CD4-positive, alpha-beta memory T cell (primary cell): ENCODE results near the gene DMC1. TPM values are rescaled to one million over a fixed set of nuclear protein-coding genes. Genes with fewer than 3 reads are reported as not detected.

ENCODE experiments used
- CTCF ChIA-PET: fragments of 350-600 bp; sonication (Branson Sonifier 250); formaldehyde crosslinking; loops from one replicate; lab custom pipeline; 2021; ENCODE audit warnings: inconsistent platforms; ENCODE audit not compliant: partially characterized antibody; lab: Charles Lee
- POLR2A ChIA-PET: fragments of 350-600 bp; sonication (Branson Sonifier 250); formaldehyde crosslinking; loops from one replicate; lab custom pipeline; 2021; ENCODE audit not compliant: partially characterized antibody; lab: Charles Lee
- DNase-seq, 5 donors: peaks; one replicate each; pipeline versions ENCODE4 v3.0.0 to v3.0.0-alpha.2; 2020 to 2022; ENCODE audit warnings: mixed read lengths in 1 of 5
- H3K27ac ChIP-seq: one replicate; pipeline ENCODE4 v1.7.0; 2013; ENCODE audit warnings: low read depth, low read length
- H3K27me3 ChIP-seq: 2 replicates; pipeline ENCODE4 v1.7.0; 2013; ENCODE audit warnings: mild to moderate bottlenecking, low read length, moderate library complexity; ENCODE audit not compliant: insufficient read depth
- H3K36me3 ChIP-seq: 2 replicates; pipeline ENCODE4 v1.7.0; 2013; ENCODE audit warnings: mild to moderate bottlenecking, low read length, moderate library complexity; ENCODE audit not compliant: insufficient read depth
- H3K4me1 ChIP-seq: 2 replicates; pipeline ENCODE4 v1.7.0; 2013; ENCODE audit warnings: mild to moderate bottlenecking, low read length, moderate library complexity; ENCODE audit not compliant: insufficient read depth
- H3K4me3 ChIP-seq, 2 donors: one replicate each; pipeline ENCODE4 v1.7.0; 2013; ENCODE audit warnings: low read length in 2 of 2, mild to moderate bottlenecking in 1 of 2
- H3K9me3 ChIP-seq, 2 donors: one replicate each; pipeline ENCODE4 v1.7.0; 2013; ENCODE audit warnings: low read length in 2 of 2, control low read depth in 1 of 2; ENCODE audit not compliant: control insufficient read depth in 1 of 2
- H3K27ac Mint-ChIP-seq, 7 donors: one replicate each; pipeline ENCODE4 v1.8.0; 2020 to 2021; ENCODE audit warnings: mixed read lengths in 7 of 7, mild to moderate bottlenecking in 6 of 7, inconsistent platforms in 3 of 7, moderate library complexity in 3 of 7
- H3K27me3 Mint-ChIP-seq, 2 donors: one replicate each; pipeline ENCODE4 v1.8.0; 2020 to 2021; ENCODE audit warnings: mixed read lengths in 2 of 2
- H3K36me3 Mint-ChIP-seq, 2 donors: one replicate each; pipeline ENCODE4 v1.8.0; 2020 to 2021; ENCODE audit warnings: mixed read lengths in 2 of 2, inconsistent platforms in 1 of 2, mild to moderate bottlenecking in 1 of 2
- H3K4me1 Mint-ChIP-seq, 4 donors: one replicate each; pipeline ENCODE4 v1.8.0; 2020 to 2021; ENCODE audit warnings: mixed read lengths in 4 of 4, mild to moderate bottlenecking in 1 of 4
- H3K4me3 Mint-ChIP-seq, 8 donors: one replicate each; pipeline ENCODE4 v1.8.0; 2020 to 2021; ENCODE audit warnings: mixed read lengths in 8 of 8, mild to moderate bottlenecking in 7 of 8, moderate library complexity in 6 of 8, inconsistent platforms in 3 of 8
- H3K9me3 Mint-ChIP-seq, 8 donors: one replicate each; pipeline ENCODE4 v1.8.0; 2020 to 2021; ENCODE audit warnings: mixed read lengths in 8 of 8, mild to moderate bottlenecking in 5 of 8, inconsistent platforms in 3 of 8, moderate library complexity in 1 of 8
- intact Hi-C: fragments of 100-400 bp; cut with micrococcal nuclease; formaldehyde crosslinking; loops from one replicate; pipeline ENCODE4 v1.15.1; 2023
- polyA plus RNA-seq, 2 donors: library from polyadenylated mRNA; unstranded; fragments of 300-500 nt; fragmentation: Illumina TruSeq; gene quantifications; one replicate each; pipeline ENCODE4 v1.2.3, GENCODE V29; 2021
- total RNA-seq, 2 experiments: library from RNA; stranded (reverse); gene quantifications; one replicate each; pipeline ENCODE4 v1.2.3, GENCODE V29; 2021

The DMC1 gene
- total and polyA plus RNA-seq, 4 experiments from 2014 or later, result 0.29 to 1.1 TPM; not detected in 2

- H3K27me3 Mint-ChIP-seq, result no peaks in the 10 kb centered on the region
- POLR2A ChIA-PET, result interaction anchor here (0.8 kb wide), 2 partner anchors 20 to 29 kb away, joined by 3 read pairs; no protein-coding TSS in a partner anchor
- H3K27ac ChIP-seq, result no peak overlapping the region
Observed at GRCh38 chr22:38531251-38531938, 38.6 kb downstream of the DMC1 start.

GRCh38 chr22:38524429-38524828, 45.6 kb downstream of the DMC1 start:
- intact Hi-C loops, result no loop called here
- Histone ChIP-seq H3K4me1 (no peaks in the 10 kb centered on the region), H3K9me3 (no peaks in the 10 kb centered on the region), H3K36me3 (no peaks in the 10 kb centered on the region), H3K27ac (no peak overlapping the region), H3K27me3 (no peaks in the 10 kb centered on the region), H3K4me3 (no peak overlapping the region)
- no peak overlapping the region for H3K4me3 Mint-ChIP-seq
- peak overlapping the region in 1 of 7 donors; percentile 27 for H3K27ac Mint-ChIP-seq
- H3K27me3 Mint-ChIP-seq, result peaks cover 0 to 10% of the 10 kb centered on the region in 2 donors
- no peaks in the 10 kb centered on the region for H3K4me1 Mint-ChIP-seq
- ChIA-PET CTCF (no interaction called here), POLR2A (no interaction called here)
- no peaks in the 10 kb centered on the region for H3K36me3 Mint-ChIP-seq
- H3K9me3 Mint-ChIP-seq, result no peaks in the 10 kb centered on the region
- no peak for DNase-seq

More at GRCh38 chr22:38531251-38531938, 38.6 kb downstream of the DMC1 start:
- Mint-ChIP-seq H3K27ac (peak overlapping the region; percentile 5 to 92 (median 79)), H3K9me3 (no peaks in the 10 kb centered on the region), H3K36me3 (no peaks in the 10 kb centered on the region), H3K4me1 (peaks cover 5 to 7% (median 6%) of the 10 kb centered on the region in 4 donors), H3K4me3 (peak overlapping the region in 6 of 8 donors; percentile 9 to 75 (median 51))
- CTCF ChIA-PET, result no interaction called here
- Histone ChIP-seq H3K4me3 (no peak overlapping the region), H3K27me3 (no peaks in the 10 kb centered on the region), H3K36me3 (no peaks in the 10 kb centered on the region), H3K9me3 (no peaks in the 10 kb centered on the region), H3K4me1 (peaks cover 15% of the 10 kb centered on the region)
- intact Hi-C loops, result loop anchor here (5.0 kb wide), 1 partner anchor 41 kb away; the partner anchor contains the start of gene DMC1
- DNase-seq, result peak in 1 of 5 donors; percentile 3

GRCh38 chr22:38523479-38523878, 46.5 kb downstream of the DMC1 start:
- H3K27me3 Mint-ChIP-seq, result peaks cover 0 to 10% of the 10 kb centered on the region in 2 donors
- H3K36me3 Mint-ChIP-seq, result no peaks in the 10 kb centered on the region
- DNase-seq, result no peak
- Histone ChIP-seq H3K36me3 (no peaks in the 10 kb centered on the region), H3K27ac (no peak overlapping the region), H3K4me1 (no peaks in the 10 kb centered on the region), H3K4me3 (no peak overlapping the region), H3K9me3 (no peaks in the 10 kb centered on the region), H3K27me3 (no peaks in the 10 kb centered on the region)
- ChIA-PET POLR2A (interaction anchor here (1.3 to 1.5 kb wide), 2 partner anchors 13 to 24 kb away, joined by 3 to 4 read pairs; no protein-coding TSS in a partner anchor), CTCF (interaction anchor here (1.1 kb wide), 1 partner anchor 14 kb away, joined by 3 read pairs; no protein-coding TSS in a partner anchor)
- intact Hi-C loops, result no loop called here
- H3K4me3 Mint-ChIP-seq, result no peak overlapping the region
- no peak overlapping the region for H3K27ac Mint-ChIP-seq
- H3K9me3 Mint-ChIP-seq, result no peaks in the 10 kb centered on the region
- H3K4me1 Mint-ChIP-seq, result no peaks in the 10 kb centered on the region

GRCh38 chr22:38523029-38523428, 47.0 kb downstream of the DMC1 start:
- H3K4me3 Mint-ChIP-seq, result no peak overlapping the region

GRCh38 chr22:38519453-38520250, 50.3 kb downstream of the DMC1 start:
- peaks cover 0 to 2% (median 0%) of the 10 kb centered on the region in 8 donors for H3K9me3 Mint-ChIP-seq
- CTCF ChIA-PET, result interaction anchor here (0.6 kb wide), 1 partner anchor 135 kb away, joined by 3 read pairs; no protein-coding TSS in a partner anchor

More at GRCh38 chr22:38523029-38523428, 47.0 kb downstream of the DMC1 start:
- H3K9me3 ChIP-seq, result no peaks in the 10 kb centered on the region
- Mint-ChIP-seq H3K27me3 (peaks cover 0 to 10% of the 10 kb centered on the region in 2 donors), H3K4me1 (no peaks in the 10 kb centered on the region), H3K27ac (no peak overlapping the region), H3K36me3 (no peaks in the 10 kb centered on the region), H3K9me3 (no peaks in the 10 kb centered on the region)
- H3K36me3 ChIP-seq, result no peaks in the 10 kb centered on the region
- no peak overlapping the region for H3K4me3 ChIP-seq
- ChIA-PET CTCF (interaction anchor here (1.1 to 1.6 kb wide), 2 partner anchors 14 to 20 kb away, joined by 3 to 4 read pairs; no protein-coding TSS in a partner anchor), POLR2A (interaction anchor here (1.3 to 1.5 kb wide), 2 partner anchors 13 to 24 kb away, joined by 3 to 4 read pairs; no protein-coding TSS in a partner anchor)
- H3K27me3 ChIP-seq, result no peaks in the 10 kb centered on the region
- no peaks in the 10 kb centered on the region for H3K4me1 ChIP-seq
- intact Hi-C loops, result no loop called here
- no peak for DNase-seq
- H3K27ac ChIP-seq, result no peak overlapping the region

GRCh38 chr22:38518620-38519019, 51.4 kb downstream of the DMC1 start:
- Histone ChIP-seq H3K36me3 (no peaks in the 10 kb centered on the region), H3K27ac (no peak overlapping the region), H3K4me1 (no peaks in the 10 kb centered on the region), H3K27me3 (no peaks in the 10 kb centered on the region), H3K4me3 (no peak overlapping the region), H3K9me3 (no peaks in the 10 kb centered on the region)
- POLR2A ChIA-PET, result no interaction called here
- no peak for DNase-seq
- intact Hi-C loops, result no loop called here
- Mint-ChIP-seq H3K27ac (no peak overlapping the region), H3K9me3 (peaks cover 0 to 2% (median 0%) of the 10 kb centered on the region in 8 donors), H3K4me1 (no peaks in the 10 kb centered on the region), H3K4me3 (no peak overlapping the region), H3K27me3 (peaks cover 0 to 4% of the 10 kb centered on the region in 2 donors), H3K36me3 (no peaks in the 10 kb centered on the region)
- CTCF ChIA-PET, result interaction anchor here (0.7 kb wide), 1 partner anchor 51 kb away, joined by 3 read pairs; the partner anchor contains the start of gene DMC1

More at GRCh38 chr22:38519453-38520250, 50.3 kb downstream of the DMC1 start:
- intact Hi-C loops, result no loop called here
- Histone ChIP-seq H3K4me3 (no peak overlapping the region), H3K4me1 (no peaks in the 10 kb centered on the region), H3K36me3 (no peaks in the 10 kb centered on the region), H3K27me3 (no peaks in the 10 kb centered on the region), H3K27ac (no peak overlapping the region), H3K9me3 (no peaks in the 10 kb centered on the region)
- Mint-ChIP-seq H3K4me3 (no peak overlapping the region), H3K36me3 (no peaks in the 10 kb centered on the region), H3K4me1 (no peaks in the 10 kb centered on the region), H3K27me3 (peaks cover 0 to 6% of the 10 kb centered on the region in 2 donors), H3K27ac (no peak overlapping the region)
- POLR2A ChIA-PET, result no interaction called here
- no peak for DNase-seq
